Glutamatergic neuron (in vitro differentiated cells): ENCODE data around the gene POU2AF3. TPM values are rescaled to one million over a fixed set of nuclear protein-coding genes. Genes with fewer than 3 reads are reported as not detected.
"Not testable (repeated sequence)": the region's sequence is repeated elsewhere in the genome, so short reads cannot be mapped to it uniquely, and the experiment has no call there.

Experiments used
- DNase-seq: peaks from one replicate; pipeline ENCODE4 v3.0.0; 2022
- H3K27ac Mint-ChIP-seq: one replicate; pipeline ENCODE4 v1.8.0; 2020; ENCODE audit warnings: mild to moderate bottlenecking, mixed read lengths, inconsistent platforms; ENCODE audit not compliant: unreplicated experiment
- H3K27me3 Mint-ChIP-seq: one replicate; pipeline ENCODE4 v1.8.0; 2020; ENCODE audit warnings: mild to moderate bottlenecking, moderate library complexity, mixed read lengths, inconsistent platforms; ENCODE audit not compliant: unreplicated experiment
- H3K36me3 Mint-ChIP-seq: one replicate; pipeline ENCODE4 v1.8.0; 2020; ENCODE audit warnings: mild to moderate bottlenecking, mixed read lengths, inconsistent platforms; ENCODE audit not compliant: unreplicated experiment
- H3K4me1 Mint-ChIP-seq: one replicate; pipeline ENCODE4 v1.8.0; 2020; ENCODE audit warnings: mild to moderate bottlenecking, low read depth, mixed read lengths, inconsistent platforms; ENCODE audit not compliant: unreplicated experiment
- H3K4me3 Mint-ChIP-seq: one replicate; pipeline ENCODE4 v1.8.0; 2020; ENCODE audit warnings: mild to moderate bottlenecking, mixed read lengths, inconsistent platforms; ENCODE audit not compliant: unreplicated experiment
- H3K9me3 Mint-ChIP-seq: one replicate; pipeline ENCODE4 v1.8.0; 2020; ENCODE audit warnings: mild to moderate bottlenecking, moderate library complexity, mixed read lengths, inconsistent platforms; ENCODE audit not compliant: unreplicated experiment
- total RNA-seq: library from RNA; stranded (reverse); fragmentation: NEBNext Ultra II Directional; extraction: Animal tissue kit (Norgen Biotek cat#: 25700); gene quantifications from one replicate; pipeline ENCODE4 v1.2.1, GENCODE V29; 2021; ENCODE audit not compliant: unreplicated experiment
- TF ChIP-seq, protein P1 (sequence below): fragments of 200-600 bp; sonication (generic); IDR thresholded peaks from one replicate; pipeline ENCODE4 v1.5.0; 2021; ENCODE audit not compliant: partially characterized antibody, unreplicated experiment

Gene POU2AF3
- total RNA-seq, 1 donor from 2014 or later: not detected

DNA sequence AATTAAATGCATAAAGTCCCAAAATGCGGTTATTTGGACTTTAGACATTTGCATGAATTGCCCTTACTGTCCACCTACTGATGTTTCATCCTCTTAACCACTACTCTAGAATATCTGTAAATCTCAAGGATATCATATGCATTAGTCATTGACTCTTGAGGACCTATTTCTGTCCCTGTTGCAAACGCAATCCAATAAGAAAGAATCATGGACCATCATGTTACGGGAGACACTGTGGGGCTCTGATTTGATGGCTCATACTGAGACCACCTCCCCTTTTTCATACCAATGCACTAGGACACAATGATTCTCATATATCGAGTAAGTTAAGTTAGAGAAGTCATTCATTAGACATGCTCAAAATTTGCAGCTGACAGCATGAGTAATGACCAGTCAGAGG lies 38.5 kb upstream of the POU2AF3 start:
- no peak overlapping the region for H3K4me3 Mint-ChIP-seq
- H3K36me3 Mint-ChIP-seq: no peaks in the 10 kb centered on the region
- DNase-seq: no peak
- H3K27me3 Mint-ChIP-seq: no peaks in the 10 kb centered on the region
- H3K27ac Mint-ChIP-seq: no peak overlapping the region
- TF ChIP-seq, protein P1, sequence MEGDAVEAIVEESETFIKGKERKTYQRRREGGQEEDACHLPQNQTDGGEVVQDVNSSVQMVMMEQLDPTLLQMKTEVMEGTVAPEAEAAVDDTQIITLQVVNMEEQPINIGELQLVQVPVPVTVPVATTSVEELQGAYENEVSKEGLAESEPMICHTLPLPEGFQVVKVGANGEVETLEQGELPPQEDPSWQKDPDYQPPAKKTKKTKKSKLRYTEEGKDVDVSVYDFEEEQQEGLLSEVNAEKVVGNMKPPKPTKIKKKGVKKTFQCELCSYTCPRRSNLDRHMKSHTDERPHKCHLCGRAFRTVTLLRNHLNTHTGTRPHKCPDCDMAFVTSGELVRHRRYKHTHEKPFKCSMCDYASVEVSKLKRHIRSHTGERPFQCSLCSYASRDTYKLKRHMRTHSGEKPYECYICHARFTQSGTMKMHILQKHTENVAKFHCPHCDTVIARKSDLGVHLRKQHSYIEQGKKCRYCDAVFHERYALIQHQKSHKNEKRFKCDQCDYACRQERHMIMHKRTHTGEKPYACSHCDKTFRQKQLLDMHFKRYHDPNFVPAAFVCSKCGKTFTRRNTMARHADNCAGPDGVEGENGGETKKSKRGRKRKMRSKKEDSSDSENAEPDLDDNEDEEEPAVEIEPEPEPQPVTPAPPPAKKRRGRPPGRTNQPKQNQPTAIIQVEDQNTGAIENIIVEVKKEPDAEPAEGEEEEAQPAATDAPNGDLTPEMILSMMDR: no peak
- peaks cover 5% of the 10 kb centered on the region for H3K4me1 Mint-ChIP-seq
- no peaks in the 10 kb centered on the region for H3K9me3 Mint-ChIP-seq

DNA sequence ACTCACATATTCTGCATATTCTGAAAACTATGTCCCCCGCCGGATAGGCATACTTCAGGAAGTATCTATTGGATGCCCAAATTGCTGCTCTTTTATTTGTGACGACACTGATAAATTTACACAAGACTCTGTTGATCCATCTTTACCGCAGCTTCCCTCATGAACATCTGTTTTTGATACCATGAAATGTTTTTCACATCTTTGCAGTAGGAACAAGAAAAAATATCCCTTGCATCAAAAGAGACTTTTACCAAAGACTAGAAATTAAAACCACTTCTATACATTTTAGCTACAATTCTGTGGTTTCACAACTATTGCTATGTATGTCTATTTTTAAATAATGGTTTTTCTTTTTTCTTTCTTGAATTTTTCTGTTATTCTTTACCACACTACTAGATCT lies 37.5 kb upstream of the POU2AF3 start:
- Mint-ChIP-seq H3K9me3 (no peaks in the 10 kb centered on the region), H3K27ac (no peak overlapping the region)

DNA sequence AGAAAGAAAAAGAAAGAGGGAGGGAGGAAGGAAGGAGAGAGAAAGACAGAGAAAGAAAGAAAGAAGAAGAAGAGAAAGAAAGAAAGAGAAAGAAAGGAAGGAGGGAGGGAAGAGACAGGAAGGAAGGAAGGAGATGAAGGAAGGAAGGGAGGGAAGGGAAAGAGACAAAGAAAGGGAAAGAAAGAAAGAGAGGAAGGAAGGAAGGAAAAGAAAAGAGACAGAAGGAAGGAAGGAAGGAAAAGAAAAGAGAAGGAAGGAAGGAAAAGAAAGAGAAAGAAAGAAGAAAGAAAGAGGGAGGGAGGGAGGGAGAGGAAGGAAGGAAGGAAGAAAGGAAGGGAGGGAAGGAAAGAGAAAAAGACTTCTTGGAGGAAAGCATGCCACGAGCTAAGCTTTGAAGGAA lies 33.7 kb upstream of the POU2AF3 start:
- Mint-ChIP-seq H3K27me3 (no peaks in the 10 kb centered on the region), H3K27ac (no peak overlapping the region), H3K4me1 (peaks cover 3% of the 10 kb centered on the region), H3K4me3 (no peak overlapping the region), H3K9me3 (no peaks in the 10 kb centered on the region), H3K36me3 (no peaks in the 10 kb centered on the region)
- DNase-seq: no peak
- TF ChIP-seq, protein P1: no peak

More for the DNA sequence above, 37.5 kb upstream of the POU2AF3 start:
- Mint-ChIP-seq H3K4me1 (peaks cover 4% of the 10 kb centered on the region), H3K27me3 (no peaks in the 10 kb centered on the region), H3K36me3 (no peaks in the 10 kb centered on the region), H3K4me3 (no peak overlapping the region)
- DNase-seq: no peak
- TF ChIP-seq, protein P1: no peak

DNA sequence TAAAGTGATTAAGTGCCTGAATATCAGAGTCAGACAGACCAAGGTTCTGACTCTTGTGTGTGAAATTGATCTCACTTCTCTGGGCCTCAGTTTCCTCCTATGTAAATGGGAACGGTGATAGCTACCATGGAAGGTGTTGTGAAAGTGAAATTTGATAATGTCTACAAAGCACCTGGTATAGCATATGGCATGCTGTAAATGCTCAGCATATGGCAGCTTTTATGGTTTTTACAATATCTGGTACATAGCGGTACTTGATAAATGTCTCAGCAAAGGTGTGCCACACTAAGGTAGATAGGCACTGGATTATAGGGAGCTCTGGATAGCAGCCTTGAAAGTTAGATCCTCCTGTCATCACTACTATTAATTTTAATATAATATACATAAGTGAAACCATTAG lies 32.9 kb upstream of the POU2AF3 start:
- DNase-seq: no peak
- TF ChIP-seq, protein P1: no peak
- Mint-ChIP-seq H3K4me1 (peaks cover 3% of the 10 kb centered on the region), H3K9me3 (no peaks in the 10 kb centered on the region), H3K36me3 (no peaks in the 10 kb centered on the region), H3K27ac (no peak overlapping the region), H3K27me3 (no peaks in the 10 kb centered on the region), H3K4me3 (no peak overlapping the region)

DNA sequence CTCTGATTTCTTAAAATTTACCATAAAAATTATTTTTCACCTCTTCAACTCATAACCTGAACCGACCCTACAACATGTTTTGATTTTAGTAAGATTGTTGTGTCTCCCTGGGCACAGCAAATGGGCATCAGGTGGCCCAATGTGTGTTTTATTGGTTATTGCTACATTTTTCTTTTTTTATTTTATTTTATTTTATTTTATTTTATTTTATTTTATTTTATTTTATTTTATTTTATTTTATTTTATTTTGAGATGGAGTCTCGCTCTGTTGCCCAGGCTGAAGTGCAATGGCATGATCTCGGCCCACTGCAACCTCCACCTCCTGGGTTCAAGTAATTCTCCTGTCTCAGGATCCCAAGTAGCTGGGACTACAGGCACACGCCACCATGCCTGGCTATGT lies 30.0 kb upstream of the POU2AF3 start:
- not testable (repeated sequence) for H3K27me3 Mint-ChIP-seq, H3K36me3 Mint-ChIP-seq, DNase-seq, H3K4me3 Mint-ChIP-seq, H3K4me1 Mint-ChIP-seq, H3K9me3 Mint-ChIP-seq, H3K27ac Mint-ChIP-seq
